ENCODE measurements around the gene FGA.

DNA sequence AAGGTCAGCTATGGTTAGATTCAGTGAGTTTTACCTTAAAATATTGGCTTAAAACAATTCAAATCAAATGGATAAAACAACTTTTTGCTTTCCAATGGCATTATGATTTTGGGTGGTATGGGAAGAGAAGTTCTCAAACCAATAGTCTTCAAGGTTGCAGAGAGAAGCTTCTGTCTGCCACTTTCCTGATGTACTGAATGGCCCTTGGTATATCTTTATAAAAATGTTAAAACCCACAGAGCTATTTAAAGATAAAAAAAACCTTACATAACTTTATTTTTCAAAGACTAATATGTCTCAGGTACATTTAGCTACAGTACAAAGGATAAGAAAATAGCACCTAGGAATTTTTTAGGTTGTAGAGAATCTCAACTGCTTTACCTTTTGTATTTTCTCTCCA, 6.9 kb downstream of the FGA start:
- no peak for TF ChIP-seq ZNF518B (CRISPR knock-in tag; IDR thresholded peaks at IDR 0.05)
- TF ChIP-seq, protein P1, sequence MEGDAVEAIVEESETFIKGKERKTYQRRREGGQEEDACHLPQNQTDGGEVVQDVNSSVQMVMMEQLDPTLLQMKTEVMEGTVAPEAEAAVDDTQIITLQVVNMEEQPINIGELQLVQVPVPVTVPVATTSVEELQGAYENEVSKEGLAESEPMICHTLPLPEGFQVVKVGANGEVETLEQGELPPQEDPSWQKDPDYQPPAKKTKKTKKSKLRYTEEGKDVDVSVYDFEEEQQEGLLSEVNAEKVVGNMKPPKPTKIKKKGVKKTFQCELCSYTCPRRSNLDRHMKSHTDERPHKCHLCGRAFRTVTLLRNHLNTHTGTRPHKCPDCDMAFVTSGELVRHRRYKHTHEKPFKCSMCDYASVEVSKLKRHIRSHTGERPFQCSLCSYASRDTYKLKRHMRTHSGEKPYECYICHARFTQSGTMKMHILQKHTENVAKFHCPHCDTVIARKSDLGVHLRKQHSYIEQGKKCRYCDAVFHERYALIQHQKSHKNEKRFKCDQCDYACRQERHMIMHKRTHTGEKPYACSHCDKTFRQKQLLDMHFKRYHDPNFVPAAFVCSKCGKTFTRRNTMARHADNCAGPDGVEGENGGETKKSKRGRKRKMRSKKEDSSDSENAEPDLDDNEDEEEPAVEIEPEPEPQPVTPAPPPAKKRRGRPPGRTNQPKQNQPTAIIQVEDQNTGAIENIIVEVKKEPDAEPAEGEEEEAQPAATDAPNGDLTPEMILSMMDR (IDR thresholded peaks at IDR 0.05 in 2 of 3, conservative IDR thresholded peaks at IDR 0.05 in 1 of 3; ENCODE audit: insufficient read depth in 2 of 3, low read depth in 1 of 3, low read length in 3 of 3) = no peak
- no peak for TF ChIP-seq GATA2 (CRISPR knock-in tag; IDR thresholded peaks at IDR 0.05)
- TF ChIP-seq CHD4 (IDR thresholded peaks at IDR 0.05; ENCODE audit: insufficient read depth, insufficient replicate concordance, low read depth, low read length, poor library complexity, severe bottlenecking) = no peak
- TF ChIP-seq, protein P2, sequence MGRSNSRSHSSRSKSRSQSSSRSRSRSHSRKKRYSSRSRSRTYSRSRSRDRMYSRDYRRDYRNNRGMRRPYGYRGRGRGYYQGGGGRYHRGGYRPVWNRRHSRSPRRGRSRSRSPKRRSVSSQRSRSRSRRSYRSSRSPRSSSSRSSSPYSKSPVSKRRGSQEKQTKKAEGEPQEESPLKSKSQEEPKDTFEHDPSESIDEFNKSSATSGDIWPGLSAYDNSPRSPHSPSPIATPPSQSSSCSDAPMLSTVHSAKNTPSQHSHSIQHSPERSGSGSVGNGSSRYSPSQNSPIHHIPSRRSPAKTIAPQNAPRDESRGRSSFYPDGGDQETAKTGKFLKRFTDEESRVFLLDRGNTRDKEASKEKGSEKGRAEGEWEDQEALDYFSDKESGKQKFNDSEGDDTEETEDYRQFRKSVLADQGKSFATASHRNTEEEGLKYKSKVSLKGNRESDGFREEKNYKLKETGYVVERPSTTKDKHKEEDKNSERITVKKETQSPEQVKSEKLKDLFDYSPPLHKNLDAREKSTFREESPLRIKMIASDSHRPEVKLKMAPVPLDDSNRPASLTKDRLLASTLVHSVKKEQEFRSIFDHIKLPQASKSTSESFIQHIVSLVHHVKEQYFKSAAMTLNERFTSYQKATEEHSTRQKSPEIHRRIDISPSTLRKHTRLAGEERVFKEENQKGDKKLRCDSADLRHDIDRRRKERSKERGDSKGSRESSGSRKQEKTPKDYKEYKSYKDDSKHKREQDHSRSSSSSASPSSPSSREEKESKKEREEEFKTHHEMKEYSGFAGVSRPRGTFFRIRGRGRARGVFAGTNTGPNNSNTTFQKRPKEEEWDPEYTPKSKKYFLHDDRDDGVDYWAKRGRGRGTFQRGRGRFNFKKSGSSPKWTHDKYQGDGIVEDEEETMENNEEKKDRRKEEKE (IDR thresholded peaks at IDR 0.05; ENCODE audit: borderline replicate concordance in 1 of 2, control insufficient read depth in 1 of 2, low read depth in 2 of 2, low read length in 1 of 2) = no peak
- TF ChIP-seq COPS2 (conservative IDR thresholded peaks at IDR 0.05) = no peak
- TF ChIP-seq NFIC (IDR thresholded peaks at IDR 0.05) = no peak
- TF ChIP-seq RAD21 (CRISPR knock-in tag; conservative IDR thresholded peaks at IDR 0.05 in 1 of 2, IDR thresholded peaks at IDR 0.05 in 1 of 2) = no peak
- no peak for TF ChIP-seq MAFF (IDR thresholded peaks at IDR 0.05; ENCODE audit: low read length)

Data from K562 (cell line).